Stomach (tissue), 9 donors: ENCODE results near the gene CECR2. TPM values are rescaled to one million over a fixed set of nuclear protein-coding genes. Genes with fewer than 3 reads are reported as not detected.
"Not testable (repeated sequence)": the region's sequence is repeated elsewhere in the genome, so short reads cannot be mapped to it uniquely, and the experiment has no call there.

Experiments used
- DNase-seq, 2 donors: peaks; one replicate each; pipeline versions ENCODE4 v3.0.0 to v3.0.0-alpha.2; 2013 to 2019
- H3K27ac ChIP-seq, 5 donors: fragments of 200-600 bp in 4 of 5; sonication (generic) in 4 of 5; one replicate each; pipeline ENCODE4 v1.5.1; 2013 to 2019; ENCODE audit warnings: mild to moderate bottlenecking in 1 of 5, moderate library complexity in 1 of 5
- H3K27me3 ChIP-seq, 3 donors: fragments of 200-600 bp; sonication (generic); one replicate each; pipeline ENCODE4 v1.5.1; 2017 to 2019; ENCODE audit warnings: mixed run types in 1 of 3
- H3K36me3 ChIP-seq, 4 donors: fragments of 200-600 bp; sonication (generic); 1 replicate in 3 of 4; 2 replicates in 1 of 4; pipeline ENCODE4 v1.5.1; 2016 to 2019
- H3K4me1 ChIP-seq, 4 donors: fragments of 200-600 bp; sonication (generic); one replicate each; pipeline ENCODE4 v1.5.1; 2016 to 2019
- H3K4me3 ChIP-seq, 4 donors: fragments of 200-600 bp; sonication (generic) in 3 of 4; one replicate each; pipeline ENCODE4 v1.5.1; 2016 to 2019; ENCODE audit warnings: mild to moderate bottlenecking in 1 of 4
- H3K9me3 ChIP-seq, 4 donors: fragments of 200-600 bp; sonication (generic); one replicate each; pipeline ENCODE4 v1.5.1; 2016 to 2019
- EP300 ChIP-seq: sonication (generic); formaldehyde crosslinking; IDR thresholded peaks from one replicate; pipeline ENCODE4 v1.6.1; 2017; ENCODE audit warnings: antibody characterized with exemption
- POLR2A ChIP-seq, 4 donors: fragments of 450-650 bp; IDR thresholded peaks; one replicate each; pipeline ENCODE4 v1.6.1; 2016; ENCODE audit warnings: antibody characterized with exemption in 4 of 4, control low read depth in 2 of 4, mild to moderate bottlenecking in 1 of 4, moderate library complexity in 1 of 4
- POLR2AphosphoS5 ChIP-seq, 3 donors: sonication (generic); formaldehyde crosslinking; IDR thresholded peaks; one replicate each; pipeline ENCODE4 v1.6.1; 2016; ENCODE audit warnings: antibody characterized with exemption in 3 of 3
- WGBS, 5 donors: extraction: QIAGEN DNeasy Blood & Tissue Kit in 3 of 5; methylation state at CpG; one replicate each; pipeline versions ENCODE4 v1.1.5 to v1.1.7; 2013 to 2018; 5-methylcytosine and 5-hydroxymethylcytosine counted together
- intact Hi-C: fragments of 100-400 bp; cut with DNase I; formaldehyde crosslinking; loops from one replicate; pipeline ENCODE4 v1.15.1; 2023; ENCODE audit warnings: low total_unique reads
- polyA plus RNA-seq, 3 donors: library from polyadenylated mRNA; stranded (reverse); fragments of 200-250 nt; gene quantifications; one replicate each; pipeline ENCODE4 v1.2.3, GENCODE V29; 2013
- total RNA-seq, 5 donors: library from RNA; depleted of rRNA; stranded (reverse); fragments of >200 nt; gene quantifications; one replicate each; pipeline versions ENCODE4 v1.1.0 to v1.2.3, GENCODE V29; 2014 to 2016
- TF ChIP-seq, protein P1 (sequence below), 7 experiments: fragments of 450-650 bp in 4 of 7; fragments of 200-600 bp in 3 of 7; sonication (generic) in 3 of 7; IDR thresholded peaks; one replicate each; pipeline ENCODE4 v1.5.1; 2016 to 2019; ENCODE audit warnings: antibody characterized with exemption in 7 of 7, control low read depth in 2 of 7, mild to moderate bottlenecking in 1 of 7
- donor health status: healthy with polysubstance abuse.
- donor health status: Bipolar disorder and iron deficiency.
- donor health status: healthy.

Gene CECR2
- total and polyA plus RNA-seq, 8 donors = 0.13 to 3.1 (median 0.44) TPM; not detected in 1

- intact Hi-C loops = no loop called here
- no peaks in the 10 kb centered on the region for H3K36me3 ChIP-seq
- DNase-seq = no peak
- H3K27me3 ChIP-seq = no peaks in the 10 kb centered on the region
- H3K4me3 ChIP-seq = no peak overlapping the region
- H3K27ac ChIP-seq = no peak overlapping the region
- no peak for TF ChIP-seq EP300
- TF ChIP-seq, protein P1, sequence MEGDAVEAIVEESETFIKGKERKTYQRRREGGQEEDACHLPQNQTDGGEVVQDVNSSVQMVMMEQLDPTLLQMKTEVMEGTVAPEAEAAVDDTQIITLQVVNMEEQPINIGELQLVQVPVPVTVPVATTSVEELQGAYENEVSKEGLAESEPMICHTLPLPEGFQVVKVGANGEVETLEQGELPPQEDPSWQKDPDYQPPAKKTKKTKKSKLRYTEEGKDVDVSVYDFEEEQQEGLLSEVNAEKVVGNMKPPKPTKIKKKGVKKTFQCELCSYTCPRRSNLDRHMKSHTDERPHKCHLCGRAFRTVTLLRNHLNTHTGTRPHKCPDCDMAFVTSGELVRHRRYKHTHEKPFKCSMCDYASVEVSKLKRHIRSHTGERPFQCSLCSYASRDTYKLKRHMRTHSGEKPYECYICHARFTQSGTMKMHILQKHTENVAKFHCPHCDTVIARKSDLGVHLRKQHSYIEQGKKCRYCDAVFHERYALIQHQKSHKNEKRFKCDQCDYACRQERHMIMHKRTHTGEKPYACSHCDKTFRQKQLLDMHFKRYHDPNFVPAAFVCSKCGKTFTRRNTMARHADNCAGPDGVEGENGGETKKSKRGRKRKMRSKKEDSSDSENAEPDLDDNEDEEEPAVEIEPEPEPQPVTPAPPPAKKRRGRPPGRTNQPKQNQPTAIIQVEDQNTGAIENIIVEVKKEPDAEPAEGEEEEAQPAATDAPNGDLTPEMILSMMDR (IDR thresholded peaks at IDR 0.05) = no peak
- no peak for TF ChIP-seq POLR2A (IDR thresholded peaks at IDR 0.05)
- TF ChIP-seq POLR2AphosphoS5 (IDR thresholded peaks at IDR 0.05) = no peak
- WGBS, 5 donors = 77 to 89% (median 81%) methylated on average over 5 of the region's 5 CpGs
- H3K4me1 ChIP-seq = no peaks in the 10 kb centered on the region
- no peaks in the 10 kb centered on the region for H3K9me3 ChIP-seq
Measured at GRCh38 chr22:17422736-17423343, 53.6 kb downstream of the CECR2 start.

- Histone ChIP-seq H3K9me3 (no peaks in the 10 kb centered on the region), H3K4me1 (no peaks in the 10 kb centered on the region), H3K27me3 (no peaks in the 10 kb centered on the region), H3K27ac (no peak overlapping the region), H3K4me3 (no peak overlapping the region), H3K36me3 (no peaks in the 10 kb centered on the region)
- intact Hi-C loops = no loop called here
- DNase-seq = no peak
- TF ChIP-seq, protein P1 (IDR thresholded peaks at IDR 0.05) = no peak
- no peak for TF ChIP-seq POLR2A (IDR thresholded peaks at IDR 0.05)
- TF ChIP-seq POLR2AphosphoS5 (IDR thresholded peaks at IDR 0.05) = no peak
- 68 to 78% (median 71%) methylated on average over 6 of the region's 6 CpGs for WGBS, 5 donors
Measured at GRCh38 chr22:17423616-17424015, 54.4 kb downstream of the CECR2 start.

- H3K27me3 ChIP-seq, intact Hi-C loops, DNase-seq, H3K36me3 ChIP-seq, H3K27ac ChIP-seq, H3K4me1 ChIP-seq, H3K4me3 ChIP-seq, H3K9me3 ChIP-seq: not testable (repeated sequence)
- WGBS, 5 donors = 74 to 88% (median 87%) methylated on average over 6 of the region's 6 CpGs
Measured at GRCh38 chr22:17427528-17427927, 58.3 kb downstream of the CECR2 start.

GRCh38 chr22:17429516-17429915 lies 60.3 kb downstream of the CECR2 start:
- DNase-seq = no peak
- WGBS, 5 donors = 40 to 82% (median 66%) methylated on average over 1 of the region's 1 CpG
- H3K4me3 ChIP-seq = no peak overlapping the region
- no peaks in the 10 kb centered on the region for H3K36me3 ChIP-seq
- intact Hi-C loops = no loop called here
- H3K9me3 ChIP-seq = no peaks in the 10 kb centered on the region
- no peak overlapping the region for H3K27ac ChIP-seq
- no peak for TF ChIP-seq EP300
- TF ChIP-seq POLR2AphosphoS5 (IDR thresholded peaks at IDR 0.05) = no peak
- TF ChIP-seq, protein P1 (IDR thresholded peaks at IDR 0.05) = no peak
- no peak for TF ChIP-seq POLR2A (IDR thresholded peaks at IDR 0.05)
- H3K4me1 ChIP-seq = no peaks in the 10 kb centered on the region
- no peaks in the 10 kb centered on the region for H3K27me3 ChIP-seq

DNA sequence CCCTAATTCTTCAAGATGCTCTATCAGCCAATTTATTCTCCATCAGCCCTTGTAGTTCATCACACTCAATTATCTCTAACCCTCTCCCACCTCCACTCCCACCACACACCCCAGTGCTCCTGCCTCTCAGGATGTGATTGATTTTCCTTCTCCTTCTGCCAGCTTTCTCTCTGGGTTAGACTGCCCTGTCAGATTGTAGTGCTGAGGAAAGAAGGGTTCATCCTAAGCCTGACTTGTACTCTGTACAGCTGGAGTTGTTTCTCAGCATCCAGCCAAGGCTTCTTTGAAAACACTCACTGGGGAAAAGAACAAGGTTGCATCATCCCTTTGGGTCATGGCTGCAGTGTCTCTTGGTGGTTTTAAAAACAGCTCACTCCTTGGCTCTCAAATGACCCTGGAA lies 61.2 kb downstream of the CECR2 start:
- intact Hi-C loops = no loop called here
- no peaks in the 10 kb centered on the region for H3K4me1 ChIP-seq
- H3K27ac ChIP-seq = peak overlapping the region in 1 of 5 donors; percentile 49
- H3K9me3 ChIP-seq = no peaks in the 10 kb centered on the region
- H3K36me3 ChIP-seq = no peaks in the 10 kb centered on the region
- no peak overlapping the region for H3K4me3 ChIP-seq
- peak in 1 of 2 donors; percentile 21 for DNase-seq
- TF ChIP-seq, protein P1 (IDR thresholded peaks at IDR 0.05) = no peak
- TF ChIP-seq POLR2A (IDR thresholded peaks at IDR 0.05) (no peak), POLR2AphosphoS5 (IDR thresholded peaks at IDR 0.05) (no peak), EP300 (no peak)
- H3K27me3 ChIP-seq = no peaks in the 10 kb centered on the region
